Right renal pelvis (tissue), 4 donors: ENCODE measurements around the gene CUBN. TPM values are rescaled to one million over a fixed set of nuclear protein-coding genes. Genes with fewer than 3 reads are reported as not detected.
A peak's percentile ranks its signal among the peaks of the same experiment; 100 is the strongest.

Source experiments
- DNase-seq, 4 donors: peaks; one replicate each; pipeline ENCODE4 v3.0.0-alpha.2; 2013; ENCODE audit warnings: low read depth in 4 of 4, low spot score in 3 of 4, missing footprints in 1 of 4
- polyA plus RNA-seq, 4 donors: library from polyadenylated mRNA; unstranded; fragments of 120-200 nt; gene quantifications; one replicate each; pipeline ENCODE4 v1.2.1, GENCODE V29; 2013; ENCODE audit not compliant: insufficient read length in 4 of 4

CUBN gene
- polyA plus RNA-seq, 4 donors, result 165 to 260 (median 180) TPM

DNA sequence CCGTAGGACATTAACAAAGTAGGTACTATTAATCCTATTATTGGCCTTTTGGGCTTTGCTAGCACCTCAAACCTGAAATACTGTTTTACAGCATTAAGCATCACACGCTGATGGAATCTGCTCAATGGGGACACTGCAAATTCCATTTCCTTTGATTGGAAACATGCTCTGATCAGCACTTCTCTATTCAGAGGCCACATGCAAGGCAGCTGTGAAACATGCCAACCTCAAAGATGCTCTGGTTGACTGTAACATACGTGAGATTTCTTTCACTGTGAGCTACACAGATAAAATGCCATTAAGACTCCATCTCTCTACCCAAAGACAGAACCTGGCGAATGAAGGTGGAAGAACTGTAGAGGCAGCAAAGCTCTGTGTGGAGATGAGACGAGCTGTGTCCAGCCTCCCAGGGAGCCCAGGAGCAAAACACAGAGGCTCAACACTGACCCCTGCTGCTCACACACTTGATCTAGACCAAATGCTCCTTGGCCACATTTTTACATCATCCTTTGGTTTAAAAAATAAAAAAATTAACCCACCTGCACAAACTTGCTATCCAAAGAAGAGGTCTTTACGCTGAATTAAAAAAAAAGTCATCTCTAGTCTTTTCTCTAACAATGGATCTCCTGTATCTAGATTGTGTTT lies 320.4 kb downstream of the CUBN start:
- DNase-seq, result no peak

DNA sequence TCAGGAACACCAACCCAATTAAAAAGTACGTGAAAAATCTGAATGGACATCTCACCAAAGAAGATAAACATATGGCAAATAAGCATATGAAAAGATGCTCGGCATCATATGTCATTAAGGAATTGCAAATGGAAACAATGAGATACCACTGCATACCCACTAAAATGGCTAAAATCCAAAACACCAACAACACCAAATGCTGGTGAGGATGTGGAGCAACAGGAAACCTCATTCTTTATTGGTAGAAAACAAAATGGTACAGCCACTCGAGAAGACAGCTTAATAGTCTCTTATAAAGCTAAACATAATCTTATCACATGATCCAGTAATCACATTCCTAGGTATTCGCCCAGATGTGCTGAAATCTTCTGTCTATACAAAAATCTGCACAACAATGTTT lies 325.5 kb downstream of the CUBN start:
- no peak for DNase-seq

DNA sequence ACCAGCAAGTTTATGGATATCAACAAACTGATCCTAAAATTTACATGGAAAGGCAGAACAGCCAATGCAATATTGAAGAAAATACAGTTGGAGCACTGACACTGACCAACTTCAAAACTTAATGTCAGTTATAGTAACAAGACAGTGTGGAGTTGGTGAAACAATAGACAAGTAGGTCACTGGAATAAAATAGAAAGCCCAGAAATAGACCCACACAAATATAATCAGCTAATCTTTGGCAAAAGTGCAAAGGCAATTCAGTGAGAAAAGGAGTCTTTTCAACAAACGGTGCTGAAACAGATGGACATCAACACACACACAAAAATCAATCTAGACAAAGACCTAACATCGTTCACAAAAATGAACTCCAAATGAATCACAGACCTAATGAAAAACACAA lies 326.1 kb downstream of the CUBN start:
- no peak for DNase-seq

DNA sequence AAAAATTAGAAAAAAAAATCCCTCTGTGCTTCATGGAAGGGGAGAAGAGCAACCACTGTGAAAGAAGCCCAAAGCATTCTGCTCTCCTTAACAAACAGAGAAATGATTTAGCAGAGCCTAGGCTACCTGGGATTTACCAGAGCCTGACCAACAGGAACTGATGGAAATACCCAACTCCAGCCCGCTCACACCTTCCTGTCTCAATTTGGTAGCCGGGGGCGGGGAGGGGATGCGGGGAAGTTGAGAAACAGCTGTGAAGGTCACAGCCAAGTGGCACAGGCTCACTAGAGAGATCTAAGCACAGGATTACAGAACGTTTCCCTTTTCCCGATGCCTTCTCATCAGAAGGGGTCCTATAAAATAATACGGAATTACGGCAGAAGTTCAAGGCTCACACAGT lies 330.0 kb downstream of the CUBN start:
- no peak for DNase-seq

DNA sequence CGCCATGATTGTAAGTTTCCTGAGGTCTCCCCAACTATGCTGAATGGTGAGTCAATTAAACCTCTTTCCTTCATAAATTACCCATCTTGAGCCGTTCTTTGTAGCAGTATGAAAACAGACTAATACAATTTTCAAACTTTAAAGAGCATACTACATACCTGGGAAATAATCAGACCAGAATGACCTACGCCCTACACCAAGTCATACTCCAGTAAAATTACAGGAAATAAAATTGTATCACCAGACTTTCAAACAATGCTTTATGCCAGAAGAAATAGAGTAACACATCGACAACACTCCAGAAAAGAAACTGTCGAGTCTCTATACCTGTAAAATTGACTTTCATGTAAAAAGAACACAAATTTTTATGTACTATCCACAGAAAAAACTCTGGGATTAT lies 331.0 kb downstream of the CUBN start:
- no peak for DNase-seq

DNA sequence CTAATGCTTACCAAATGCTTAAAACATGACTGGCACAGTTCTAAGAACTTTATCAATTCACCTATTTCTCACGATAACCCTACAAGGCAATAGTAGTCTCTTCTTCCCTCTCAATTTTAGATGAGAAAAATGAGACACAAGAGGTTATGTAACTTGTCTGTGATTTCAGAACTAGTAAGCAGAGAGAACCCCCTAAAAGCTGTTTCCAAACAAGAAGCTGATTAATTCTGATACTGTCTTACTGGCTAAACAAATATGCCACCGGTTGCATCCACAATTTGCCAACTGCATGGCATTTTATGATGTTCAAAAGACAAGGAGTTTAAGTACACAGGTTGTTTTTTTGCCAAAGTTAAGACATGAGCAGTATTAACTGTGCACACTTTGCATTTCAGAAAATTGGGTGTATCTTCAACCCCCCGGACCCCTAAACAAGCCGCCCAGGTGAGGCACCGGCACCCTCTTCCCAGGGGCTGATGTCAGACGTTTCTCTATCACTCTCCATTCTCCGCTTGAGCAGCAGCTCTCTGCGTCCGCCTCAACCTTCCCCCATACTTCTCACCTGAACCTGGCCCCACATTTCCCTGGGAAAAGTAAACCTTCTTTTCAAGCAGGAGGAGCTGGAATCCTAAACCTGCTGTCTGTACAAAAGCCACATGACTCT lies 334.1 kb downstream of the CUBN start:
- no peak for DNase-seq

DNA sequence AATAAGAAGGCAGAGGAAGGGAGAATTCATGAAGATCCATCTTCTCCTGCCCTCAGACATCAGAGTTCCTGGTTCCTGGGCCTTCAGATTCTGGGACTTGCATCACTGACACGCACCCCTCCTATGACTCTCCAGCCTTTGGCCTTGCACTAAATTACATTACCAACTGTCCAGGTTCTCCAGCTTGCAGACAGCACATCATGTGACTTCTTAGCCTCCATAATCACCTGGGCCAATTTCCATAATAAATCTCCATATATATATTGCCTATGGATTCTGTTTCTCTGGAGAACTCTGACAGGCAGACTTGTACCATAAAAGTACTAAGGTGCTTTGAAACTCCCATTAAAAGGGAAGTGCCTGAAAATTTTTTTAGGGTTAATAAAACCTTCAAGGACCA lies 335.6 kb downstream of the CUBN start:
- DNase-seq, result no peak

DNA sequence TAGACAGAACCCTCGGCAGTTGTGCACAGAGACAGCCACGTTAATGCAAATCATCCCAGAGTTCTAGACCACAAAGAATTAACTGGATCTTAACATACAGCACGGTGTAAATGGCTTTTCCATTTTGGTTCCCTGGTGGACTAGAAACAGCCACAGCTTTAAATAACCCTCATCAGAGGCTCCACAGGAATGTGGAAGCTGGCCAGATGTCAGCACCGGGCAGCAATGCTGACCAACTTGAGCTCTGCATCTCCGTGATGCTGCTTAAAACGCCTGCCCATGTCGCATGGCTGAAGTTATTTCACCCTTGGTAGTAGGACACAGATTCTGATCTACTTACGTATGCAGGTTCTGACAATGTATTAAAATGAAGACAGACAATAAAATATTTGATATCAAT lies 336.9 kb downstream of the CUBN start:
- no peak for DNase-seq

DNA sequence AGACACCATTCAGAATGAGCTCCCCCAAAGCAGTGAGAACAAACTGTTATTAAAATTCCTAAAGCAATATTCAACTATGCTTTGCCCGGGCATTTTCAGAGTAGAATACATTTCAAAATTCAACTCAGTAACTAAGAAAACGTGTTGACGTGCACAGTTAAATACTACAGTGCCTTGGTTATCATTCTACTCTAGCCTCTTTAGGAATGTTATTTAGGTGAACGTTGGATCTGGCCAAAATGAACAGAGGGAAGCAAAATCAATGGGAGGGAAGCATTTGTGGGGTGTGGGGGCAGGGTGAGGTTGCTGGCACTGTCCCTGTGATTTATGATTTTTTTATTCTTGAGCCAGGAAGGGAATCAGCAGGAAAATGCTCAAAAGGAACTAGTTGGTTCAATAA lies 339.8 kb downstream of the CUBN start:
- no peak for DNase-seq

DNA sequence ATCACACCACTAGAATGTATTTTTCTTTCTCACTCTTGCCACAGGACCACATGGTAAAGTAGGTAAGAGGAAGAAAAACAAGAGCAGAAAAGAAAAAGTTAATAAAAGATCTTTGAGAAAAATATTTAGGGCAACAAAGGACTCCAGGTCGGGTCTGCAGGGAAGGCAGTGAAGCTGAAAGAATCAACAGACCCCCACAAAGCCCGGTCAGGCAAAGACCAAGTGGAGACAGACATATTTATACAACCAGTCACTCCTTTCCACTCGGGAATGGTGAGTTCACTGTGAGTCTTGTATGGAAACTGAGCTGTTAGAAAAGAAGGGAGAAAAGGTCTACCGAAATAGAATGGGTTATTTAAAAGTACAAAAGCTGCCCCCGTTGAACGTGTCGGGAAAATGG lies 340.4 kb downstream of the CUBN start:
- DNase-seq, result no peak

DNA sequence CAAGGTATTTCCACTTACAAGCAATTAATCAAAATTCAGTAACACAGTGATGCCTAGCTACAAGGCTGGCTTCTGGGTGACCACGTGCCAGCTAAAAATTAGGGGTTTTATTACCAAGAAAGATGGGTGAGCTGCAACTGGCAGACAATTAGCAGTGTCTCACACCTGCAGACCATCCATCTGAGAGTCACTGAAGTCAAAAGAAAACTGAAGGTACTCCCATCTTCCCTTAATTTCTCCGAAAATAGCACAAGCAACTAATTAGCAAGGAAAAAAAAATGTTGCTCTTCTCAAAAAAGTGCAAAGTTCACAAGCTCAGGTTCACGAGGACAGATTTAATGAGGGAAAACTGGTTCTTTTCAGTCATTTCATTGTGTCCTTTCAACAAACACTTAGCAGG lies 340.8 kb downstream of the CUBN start:
- DNase-seq, result no peak

DNA sequence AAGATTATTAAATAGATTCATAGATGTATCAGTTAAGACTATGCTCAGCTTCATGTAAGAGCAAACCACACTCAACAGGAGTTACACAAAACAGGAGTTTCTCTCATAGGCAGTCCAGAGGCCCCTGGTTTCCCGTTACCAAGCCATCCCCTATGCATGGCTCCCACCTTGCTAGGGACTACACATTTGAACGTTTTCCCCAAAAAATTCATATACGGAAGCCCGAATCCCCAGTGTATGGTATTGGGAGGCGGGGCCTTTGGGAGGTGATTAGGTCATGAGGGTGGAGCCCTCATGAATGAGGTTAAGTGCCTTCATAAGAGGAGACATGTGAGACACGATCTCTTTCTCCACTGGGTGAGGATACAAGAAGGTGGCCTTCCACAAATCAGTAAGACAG lies 341.5 kb downstream of the CUBN start:
- no peak for DNase-seq

DNA sequence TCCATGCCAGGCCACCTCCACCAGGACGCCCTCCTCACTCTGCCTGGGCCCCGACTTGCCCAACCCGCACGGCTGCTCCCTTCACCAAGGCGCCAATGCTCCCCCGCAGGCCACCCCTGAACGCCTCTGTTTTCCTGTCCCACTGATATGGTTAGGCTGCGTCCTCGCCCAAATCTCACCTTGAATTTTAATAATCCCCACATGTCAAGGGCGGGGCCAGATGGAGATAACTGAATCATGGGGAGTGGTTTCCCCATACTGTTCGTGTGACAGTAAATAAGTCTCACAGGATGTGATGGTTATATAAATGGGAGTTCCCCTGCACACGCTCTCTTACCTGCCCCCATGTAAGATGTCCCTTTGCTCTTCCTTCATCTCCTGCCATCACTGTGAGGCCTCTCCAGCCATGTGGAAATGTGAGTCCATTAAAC lies 342.2 kb downstream of the CUBN start:
- DNase-seq, result no peak

DNA sequence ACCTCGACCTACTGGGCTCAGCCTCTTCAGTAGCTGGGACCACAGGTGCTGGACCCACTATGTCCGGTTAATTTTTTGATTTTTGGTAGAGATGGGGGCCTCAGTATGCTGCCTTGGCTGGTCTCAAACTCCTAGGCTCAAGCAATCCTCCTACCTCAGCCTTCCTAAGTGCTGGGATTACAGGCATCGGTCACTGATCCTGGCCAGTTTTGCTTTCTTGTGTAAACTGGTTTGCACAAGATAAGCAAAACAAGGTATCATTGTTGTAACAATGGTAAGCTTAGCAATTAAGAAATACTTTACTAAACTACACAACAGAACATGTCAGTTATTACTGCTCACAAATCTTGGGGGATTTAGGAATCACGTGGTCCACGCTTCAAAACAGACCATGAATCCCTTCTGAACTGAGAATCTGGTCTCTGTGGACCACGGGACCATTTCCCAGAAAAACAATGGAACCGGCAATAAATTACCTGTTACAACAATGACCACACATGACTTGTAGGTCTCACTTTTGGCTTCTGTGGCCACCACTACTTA lies 349.2 kb downstream of the CUBN start:
- DNase-seq, result no peak

DNA sequence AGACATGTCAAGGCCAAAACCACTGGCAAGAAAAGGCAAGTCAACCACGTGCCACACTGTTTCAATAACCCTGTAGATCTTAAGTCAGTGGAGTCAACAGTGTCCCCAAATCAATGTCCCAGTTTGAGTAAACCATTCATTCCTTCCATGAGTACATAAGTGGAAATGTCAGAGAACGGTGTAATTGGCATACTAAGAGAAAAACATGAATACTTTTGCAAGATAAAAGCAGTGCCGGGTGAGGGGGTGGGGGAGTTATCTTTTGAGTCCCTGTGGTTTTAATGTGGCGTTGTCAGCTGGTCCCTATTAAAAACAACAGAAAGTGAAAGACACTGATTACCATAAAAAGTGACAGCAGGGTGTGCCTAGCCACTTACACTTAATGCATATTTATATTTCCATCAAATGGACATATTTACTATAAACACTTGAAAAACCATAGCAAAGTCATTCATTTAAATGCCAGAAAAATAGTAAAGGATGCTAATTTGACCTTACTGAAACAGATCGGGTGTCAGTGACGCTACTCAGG lies 350.2 kb downstream of the CUBN start:
- DNase-seq, result no peak

DNA sequence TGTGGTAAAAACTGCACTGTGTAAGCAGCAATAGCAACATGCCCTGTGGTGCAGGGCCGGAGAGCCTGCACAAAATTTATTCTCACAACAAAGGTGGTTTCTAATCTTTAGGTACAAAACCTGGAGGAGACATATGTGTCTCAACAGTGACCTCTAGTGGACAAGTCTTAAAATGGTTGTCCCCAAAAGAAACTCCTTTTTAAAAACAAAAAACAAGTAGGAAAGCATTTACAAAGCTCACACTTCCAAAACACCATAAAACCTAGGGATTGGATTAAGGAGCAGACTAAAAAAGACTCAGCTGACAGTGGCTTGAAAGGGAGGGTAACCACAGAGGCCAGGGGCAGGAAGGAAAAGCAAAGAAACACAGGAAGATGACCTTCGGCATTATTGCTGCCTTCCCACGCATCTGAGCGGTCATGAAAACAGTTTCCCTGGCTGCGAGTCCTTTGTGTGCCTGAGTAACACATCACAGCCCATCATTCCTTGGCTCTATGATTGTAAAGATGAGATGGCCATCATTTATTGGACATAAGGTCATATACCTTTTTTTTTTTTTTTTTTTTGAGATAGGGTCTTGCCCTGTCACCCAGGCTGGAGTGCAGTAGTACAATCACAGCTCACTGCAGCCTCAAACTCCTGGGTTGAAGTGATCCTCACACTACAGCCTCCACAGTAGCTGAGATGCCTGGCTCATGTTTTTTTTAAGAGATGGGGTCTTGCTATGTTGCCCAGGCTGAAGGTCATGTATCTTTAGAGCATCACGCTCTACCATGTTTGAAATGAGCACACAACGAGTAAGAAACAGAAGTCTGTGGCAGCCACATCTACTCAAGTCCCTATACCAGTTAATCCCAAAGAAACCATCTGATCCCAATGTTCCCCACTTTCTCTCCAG lies 351.9 kb downstream of the CUBN start:
- DNase-seq, result peak; percentile 55 to 69 (median 61)

DNA sequence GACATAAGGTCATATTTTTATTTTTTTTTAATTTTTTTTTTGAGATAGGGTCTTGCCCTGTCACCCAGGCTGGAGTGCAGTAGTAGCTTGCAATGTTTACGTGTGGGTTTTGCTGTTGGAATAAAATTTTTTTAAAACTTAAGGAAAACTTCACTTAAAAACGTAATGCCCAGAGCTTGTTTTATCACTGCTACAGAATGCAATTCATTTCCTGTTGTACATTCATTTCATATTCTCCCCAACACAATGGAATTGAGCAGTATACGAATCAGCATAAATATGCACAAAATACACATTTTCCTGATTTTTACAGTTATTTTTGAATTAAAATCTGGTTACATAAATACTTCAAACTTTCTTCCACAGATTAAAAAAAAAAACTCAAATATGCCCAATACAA lies 352.7 kb downstream of the CUBN start:
- DNase-seq, result no peak
